ES-I3 (cell line): ENCODE measurements around the gene ARMS2.

Source experiments
- H3K36me3 ChIP-seq: 2 replicates; pipeline ENCODE4 v1.6.1; 2013; ENCODE audit warnings: mild to moderate bottlenecking, low read length, control low read depth, moderate library complexity; ENCODE audit not compliant: insufficient read depth
- H3K4me1 ChIP-seq: 2 replicates; pipeline ENCODE4 v1.6.1; 2013; ENCODE audit warnings: mild to moderate bottlenecking, control low read depth, low read length; ENCODE audit not compliant: insufficient read depth
- H3K9ac ChIP-seq: 2 replicates; pipeline ENCODE4 v1.6.1; 2013; ENCODE audit warnings: low read depth, mild to moderate bottlenecking, low read length, moderate library complexity
- H3K9me3 ChIP-seq: 2 replicates; pipeline ENCODE4 v1.6.1; 2013; ENCODE audit warnings: mild to moderate bottlenecking, low read length, moderate library complexity; ENCODE audit not compliant: control insufficient read depth, insufficient read depth

ARMS2 gene

GRCh38 chr10:122500194-122500593 is 45.7 kb downstream of the ARMS2 start:
- no peaks in the 10 kb centered on the region for H3K36me3 ChIP-seq
- H3K4me1 ChIP-seq: 0 out of 2 replicates have a peak, but pooled peaks cover 2% of the 10 kb centered on the region
- no peaks in the 10 kb centered on the region for H3K9me3 ChIP-seq
- H3K9ac ChIP-seq: no peak overlapping the region

GRCh38 chr10:122500726-122501125 is 46.3 kb downstream of the ARMS2 start:
- Histone ChIP-seq H3K36me3 (no peaks in the 10 kb centered on the region), H3K9ac (no peak overlapping the region), H3K4me1 (no peaks in the 10 kb centered on the region)

GRCh38 chr10:122503012-122503411 is 48.6 kb downstream of the ARMS2 start:
- Histone ChIP-seq H3K4me1 (no peaks in the 10 kb centered on the region), H3K9me3 (no peaks in the 10 kb centered on the region), H3K9ac (no peak overlapping the region), H3K36me3 (no peaks in the 10 kb centered on the region)

More at GRCh38 chr10:122500726-122501125, 46.3 kb downstream of the ARMS2 start:
- H3K9me3 ChIP-seq: no peaks in the 10 kb centered on the region

GRCh38 chr10:122503886-122504609 is 49.6 kb downstream of the ARMS2 start:
- H3K9me3 ChIP-seq: no peaks in the 10 kb centered on the region
- no peak overlapping the region for H3K9ac ChIP-seq
- no peaks in the 10 kb centered on the region for H3K4me1 ChIP-seq
- H3K36me3 ChIP-seq: no peaks in the 10 kb centered on the region

GRCh38 chr10:122504610-122504950 is 50.1 kb downstream of the ARMS2 start:
- H3K9me3 ChIP-seq: no peaks in the 10 kb centered on the region
- H3K4me1 ChIP-seq: no peaks in the 10 kb centered on the region
- H3K36me3 ChIP-seq: no peaks in the 10 kb centered on the region
- H3K9ac ChIP-seq: no peak overlapping the region

GRCh38 chr10:122505011-122505410 is 50.6 kb downstream of the ARMS2 start:
- H3K36me3 ChIP-seq: no peaks in the 10 kb centered on the region
- H3K9ac ChIP-seq: no peak overlapping the region
- H3K4me1 ChIP-seq: no peaks in the 10 kb centered on the region
- no peaks in the 10 kb centered on the region for H3K9me3 ChIP-seq

GRCh38 chr10:122505885-122506645 is 51.6 kb downstream of the ARMS2 start:
- Histone ChIP-seq H3K9ac (no peak overlapping the region), H3K9me3 (no peaks in the 10 kb centered on the region), H3K36me3 (no peaks in the 10 kb centered on the region), H3K4me1 (no peaks in the 10 kb centered on the region)
